ENCODE measurements around the gene ADRA2A.

Gene ADRA2A

GRCh38 chr10:111076682-111077478 is at the start of gene ADRA2A:
ADRA2A (plus strand) TSS chr10:111077029; CDS start chr10:111077997, 968 bp downstream.
- peak in 19 of 56 donors; percentile 5 to 68 (median 29) for DNase-seq

GRCh38 chr10:111030042-111030750 is 46.6 kb upstream of the ADRA2A start:
- no peak for DNase-seq

GRCh38 chr10:111034598-111035310 is 42.1 kb upstream of the ADRA2A start:
- no peak for DNase-seq

- no peak for DNase-seq
Observed at GRCh38 chr10:111035542-111035941, 41.3 kb upstream of the ADRA2A start.

GRCh38 chr10:111037858-111038257 is 39.0 kb upstream of the ADRA2A start:
- no peak for DNase-seq

GRCh38 chr10:111039522-111039921 is 37.3 kb upstream of the ADRA2A start:
- no peak for DNase-seq

GRCh38 chr10:111057006-111057405 is 19.8 kb upstream of the ADRA2A start:
- DNase-seq = no peak

- DNase-seq = no peak
Observed at GRCh38 chr10:111063471-111063870, 13.4 kb upstream of the ADRA2A start.

- DNase-seq = no peak
Observed at GRCh38 chr10:111072232-111072631, 4.6 kb upstream of the ADRA2A start.

- no peak for DNase-seq
Observed at GRCh38 chr10:111075577-111076185, 1.1 kb upstream of the ADRA2A start.

GRCh38 chr10:111076191-111076681 is 593 bp upstream of the ADRA2A start:
- peak in 39 of 56 donors; percentile 8 to 70 (median 35) for DNase-seq

GRCh38 chr10:111077479-111077784 is 603 bp downstream of the ADRA2A start:
- DNase-seq = no peak

- DNase-seq = peak in 2 of 56 donors; percentile 4 to 5
Observed at GRCh38 chr10:111077785-111078504, 1.1 kb downstream of the ADRA2A start.

GRCh38 chr10:111078505-111079185 is 1.8 kb downstream of the ADRA2A start:
- DNase-seq = no peak

GRCh38 chr10:111079241-111079760 is 2.5 kb downstream of the ADRA2A start:
- no peak for DNase-seq

- DNase-seq = no peak
Observed at GRCh38 chr10:111079781-111080180, 3.0 kb downstream of the ADRA2A start.

GRCh38 chr10:111080224-111080623 is 3.4 kb downstream of the ADRA2A start:
- DNase-seq = no peak

- DNase-seq = no peak
Observed at GRCh38 chr10:111081595-111081994, 4.8 kb downstream of the ADRA2A start.

GRCh38 chr10:111082102-111082975 is 5.5 kb downstream of the ADRA2A start:
- DNase-seq = no peak

All from amygdala (tissue), 56 donors.